ES-I3 (cell line): ENCODE measurements around the gene ATG2B.

Experiments used
- H3K36me3 ChIP-seq: 2 replicates; pipeline ENCODE4 v1.6.1; 2013; ENCODE audit warnings: mild to moderate bottlenecking, low read length, control low read depth, moderate library complexity; ENCODE audit not compliant: insufficient read depth
- H3K4me1 ChIP-seq: 2 replicates; pipeline ENCODE4 v1.6.1; 2013; ENCODE audit warnings: mild to moderate bottlenecking, control low read depth, low read length; ENCODE audit not compliant: insufficient read depth
- H3K9ac ChIP-seq: 2 replicates; pipeline ENCODE4 v1.6.1; 2013; ENCODE audit warnings: low read depth, mild to moderate bottlenecking, low read length, moderate library complexity
- H3K9me3 ChIP-seq: 2 replicates; pipeline ENCODE4 v1.6.1; 2013; ENCODE audit warnings: mild to moderate bottlenecking, low read length, moderate library complexity; ENCODE audit not compliant: control insufficient read depth, insufficient read depth

Gene ATG2B, protein sequence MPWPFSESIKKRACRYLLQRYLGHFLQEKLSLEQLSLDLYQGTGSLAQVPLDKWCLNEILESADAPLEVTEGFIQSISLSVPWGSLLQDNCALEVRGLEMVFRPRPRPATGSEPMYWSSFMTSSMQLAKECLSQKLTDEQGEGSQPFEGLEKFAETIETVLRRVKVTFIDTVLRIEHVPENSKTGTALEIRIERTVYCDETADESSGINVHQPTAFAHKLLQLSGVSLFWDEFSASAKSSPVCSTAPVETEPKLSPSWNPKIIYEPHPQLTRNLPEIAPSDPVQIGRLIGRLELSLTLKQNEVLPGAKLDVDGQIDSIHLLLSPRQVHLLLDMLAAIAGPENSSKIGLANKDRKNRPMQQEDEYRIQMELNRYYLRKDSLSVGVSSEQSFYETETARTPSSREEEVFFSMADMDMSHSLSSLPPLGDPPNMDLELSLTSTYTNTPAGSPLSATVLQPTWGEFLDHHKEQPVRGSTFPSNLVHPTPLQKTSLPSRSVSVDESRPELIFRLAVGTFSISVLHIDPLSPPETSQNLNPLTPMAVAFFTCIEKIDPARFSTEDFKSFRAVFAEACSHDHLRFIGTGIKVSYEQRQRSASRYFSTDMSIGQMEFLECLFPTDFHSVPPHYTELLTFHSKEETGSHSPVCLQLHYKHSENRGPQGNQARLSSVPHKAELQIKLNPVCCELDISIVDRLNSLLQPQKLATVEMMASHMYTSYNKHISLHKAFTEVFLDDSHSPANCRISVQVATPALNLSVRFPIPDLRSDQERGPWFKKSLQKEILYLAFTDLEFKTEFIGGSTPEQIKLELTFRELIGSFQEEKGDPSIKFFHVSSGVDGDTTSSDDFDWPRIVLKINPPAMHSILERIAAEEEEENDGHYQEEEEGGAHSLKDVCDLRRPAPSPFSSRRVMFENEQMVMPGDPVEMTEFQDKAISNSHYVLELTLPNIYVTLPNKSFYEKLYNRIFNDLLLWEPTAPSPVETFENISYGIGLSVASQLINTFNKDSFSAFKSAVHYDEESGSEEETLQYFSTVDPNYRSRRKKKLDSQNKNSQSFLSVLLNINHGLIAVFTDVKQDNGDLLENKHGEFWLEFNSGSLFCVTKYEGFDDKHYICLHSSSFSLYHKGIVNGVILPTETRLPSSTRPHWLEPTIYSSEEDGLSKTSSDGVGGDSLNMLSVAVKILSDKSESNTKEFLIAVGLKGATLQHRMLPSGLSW (N-terminal part only)

DNA sequence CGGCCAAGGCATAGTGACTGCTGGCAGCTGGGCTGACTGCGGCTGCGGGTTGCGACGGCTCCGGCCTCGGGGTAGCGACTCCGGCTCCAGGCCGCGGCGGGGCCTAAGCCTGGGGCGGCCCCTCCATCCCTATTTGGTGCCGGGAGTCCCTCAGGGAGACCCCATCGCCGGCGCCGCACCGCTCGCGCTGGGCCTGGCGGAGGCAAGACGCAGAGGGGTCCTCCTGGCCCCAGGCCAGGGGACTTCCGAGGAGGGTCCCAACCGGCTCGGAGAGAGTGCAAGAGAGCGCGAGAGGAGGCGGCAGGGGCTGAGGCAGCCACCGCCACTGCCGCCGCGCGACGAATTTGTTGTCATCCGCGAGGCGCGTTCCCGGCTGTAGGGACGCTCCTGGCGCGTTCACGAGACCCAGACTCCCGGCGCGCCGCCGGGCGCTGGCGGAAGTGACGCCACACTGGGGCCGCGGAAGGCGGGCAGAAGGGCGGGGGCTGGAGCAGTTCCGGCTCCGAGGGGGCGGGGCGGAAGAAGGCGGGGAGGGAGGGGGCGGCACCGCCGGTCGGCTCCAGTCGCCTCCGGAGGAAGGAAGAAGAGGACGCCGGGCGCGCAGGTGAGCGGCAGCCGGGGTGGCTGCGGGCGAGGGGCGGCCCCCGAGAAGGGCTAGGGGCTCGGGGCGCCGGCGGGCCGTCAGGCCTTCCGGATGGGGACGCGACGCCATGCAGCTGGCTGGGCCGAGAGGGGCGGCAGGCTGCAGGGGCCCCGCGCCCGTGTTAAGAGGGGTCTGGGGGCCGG, at the start of gene ATG2B, which contains the start of gene GSKIP:
Gene ATG2B (minus strand): TSS at position 377 of the 786 bp plus-strand sequence. CDS start 365 bp downstream, at position 12.
Gene GSKIP (plus strand): TSS at position 562 of the 786 bp plus-strand sequence. CDS start 18,722 bp downstream, outside the sequence.
- Histone ChIP-seq H3K9ac (peak within 1 kb of the TSS; percentile 99), H3K4me1 (peaks cover 10% of the 10 kb centered on the region; the same call in 1 of the 2 replicates), H3K9me3 (no peaks in the 10 kb centered on the region), H3K36me3 (no peaks in the 10 kb centered on the region)

DNA sequence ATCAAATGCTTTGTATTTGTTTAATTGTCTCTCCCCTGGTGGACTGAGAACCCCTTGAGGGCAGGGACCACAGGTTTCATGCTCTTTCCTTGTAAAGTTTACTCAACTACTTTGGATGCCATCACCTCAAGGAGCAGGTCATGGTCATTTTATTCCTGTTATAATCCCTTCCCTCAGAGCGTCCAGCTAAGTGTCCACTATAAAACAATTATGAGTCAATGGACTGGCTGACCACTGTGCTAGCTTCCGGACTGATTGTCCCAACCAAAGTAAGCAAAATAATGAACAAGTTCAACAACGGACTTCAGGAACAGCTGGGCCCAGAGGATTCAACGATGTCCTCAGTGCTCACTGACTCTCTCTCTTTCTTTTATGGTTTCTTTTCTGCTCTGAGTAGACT, 47.0 kb upstream of the ATG2B start:
- Histone ChIP-seq H3K9ac (no peak overlapping the region), H3K36me3 (no peaks in the 10 kb centered on the region), H3K9me3 (no peaks in the 10 kb centered on the region), H3K4me1 (no peaks in the 10 kb centered on the region)

DNA sequence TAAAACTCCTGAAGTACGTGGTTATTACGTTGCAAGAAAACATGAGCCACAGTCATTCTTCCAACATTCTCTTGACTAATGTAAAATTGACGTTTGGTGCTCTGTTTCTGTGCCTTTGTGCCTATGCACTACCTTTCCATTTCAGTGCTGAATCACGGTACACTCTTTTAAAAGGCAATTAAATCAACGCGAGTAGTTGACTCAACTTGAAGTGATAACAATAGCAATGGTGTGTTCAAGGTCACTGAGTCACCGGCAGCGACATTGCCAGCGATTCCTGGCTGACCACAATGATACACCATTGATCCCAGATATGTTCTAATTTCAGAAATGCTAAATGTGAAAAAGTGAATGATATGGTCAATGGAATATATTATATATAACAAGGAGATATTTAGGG, 46.6 kb upstream of the ATG2B start:
- H3K36me3 ChIP-seq = no peaks in the 10 kb centered on the region
- no peaks in the 10 kb centered on the region for H3K9me3 ChIP-seq
- no peak overlapping the region for H3K9ac ChIP-seq
- no peaks in the 10 kb centered on the region for H3K4me1 ChIP-seq

DNA sequence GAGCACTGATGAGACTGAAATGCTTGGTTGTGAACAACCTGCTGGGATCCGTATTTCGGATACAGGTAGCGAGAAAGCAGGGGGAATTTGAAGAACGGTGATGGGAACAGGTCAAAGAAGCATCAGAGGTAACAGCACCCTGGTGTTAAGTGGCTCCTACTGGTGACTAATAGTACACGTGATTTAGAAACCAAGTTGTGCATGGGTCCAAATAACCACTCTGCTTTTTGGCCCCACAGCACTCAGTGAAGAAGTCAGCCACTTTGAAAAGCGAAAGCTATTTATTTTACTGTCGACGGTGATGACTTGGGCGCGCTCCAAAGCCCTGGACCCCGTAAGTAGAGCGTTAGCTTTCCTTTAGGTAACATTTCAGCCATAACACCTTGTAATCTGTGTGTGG, 45.5 kb upstream of the ATG2B start:
- Histone ChIP-seq H3K36me3 (no peaks in the 10 kb centered on the region), H3K4me1 (no peaks in the 10 kb centered on the region), H3K9ac (no peak overlapping the region), H3K9me3 (no peaks in the 10 kb centered on the region)

DNA sequence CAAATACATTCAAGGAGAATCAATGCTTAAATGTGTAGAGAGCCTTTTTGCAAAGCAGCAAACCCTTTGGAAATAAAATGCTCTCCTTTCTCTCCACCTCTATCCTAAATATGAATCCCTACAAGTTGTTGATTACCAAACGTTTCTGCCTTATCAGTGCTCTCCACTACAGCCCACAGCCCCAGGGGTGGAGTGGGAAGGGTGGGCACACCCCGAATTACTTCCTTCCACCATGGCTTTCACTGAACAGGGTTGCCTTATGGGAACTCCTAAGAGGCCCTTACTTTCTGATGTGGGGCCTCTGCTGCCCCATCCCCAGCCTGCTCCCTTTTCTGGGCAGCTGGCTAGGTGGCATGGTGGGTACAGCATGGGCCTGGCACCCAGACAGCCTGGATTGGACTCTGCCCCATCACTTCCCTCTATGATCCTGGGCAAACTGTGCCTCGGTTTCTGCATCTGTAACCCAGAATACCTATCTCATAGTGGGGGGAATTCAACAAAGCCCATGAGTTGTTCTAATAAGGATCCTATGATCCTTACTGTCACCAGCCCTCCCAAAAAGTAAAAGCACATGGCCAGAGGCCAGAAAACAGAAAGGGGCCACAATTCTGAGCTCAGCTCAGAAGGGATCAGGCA, 44.9 kb upstream of the ATG2B start:
- H3K4me1 ChIP-seq = no peaks in the 10 kb centered on the region
- no peaks in the 10 kb centered on the region for H3K9me3 ChIP-seq
- H3K9ac ChIP-seq = no peak overlapping the region
- H3K36me3 ChIP-seq = no peaks in the 10 kb centered on the region

DNA sequence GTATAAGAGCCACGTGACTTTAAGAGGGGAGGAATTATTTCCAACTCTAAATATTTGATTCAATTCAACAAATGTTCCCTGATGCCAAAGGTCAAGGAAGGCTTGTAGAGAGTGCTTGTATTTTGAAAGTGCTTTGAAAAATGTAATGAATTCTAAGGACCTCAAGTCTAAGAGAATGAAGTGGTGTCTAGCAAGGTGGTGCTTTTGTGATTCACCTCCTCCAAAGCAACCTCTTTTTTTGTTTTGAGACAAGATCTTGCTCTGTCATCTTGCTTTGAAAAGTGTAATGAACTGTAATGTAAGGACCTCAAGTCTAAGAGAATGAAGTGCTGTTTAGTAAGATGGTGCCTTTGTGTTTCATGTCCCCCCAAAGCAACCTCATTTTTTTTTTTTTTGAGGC, 42.5 kb upstream of the ATG2B start:
- no peaks in the 10 kb centered on the region for H3K9me3 ChIP-seq
- H3K4me1 ChIP-seq = no peaks in the 10 kb centered on the region
- no peaks in the 10 kb centered on the region for H3K36me3 ChIP-seq
- no peak overlapping the region for H3K9ac ChIP-seq

DNA sequence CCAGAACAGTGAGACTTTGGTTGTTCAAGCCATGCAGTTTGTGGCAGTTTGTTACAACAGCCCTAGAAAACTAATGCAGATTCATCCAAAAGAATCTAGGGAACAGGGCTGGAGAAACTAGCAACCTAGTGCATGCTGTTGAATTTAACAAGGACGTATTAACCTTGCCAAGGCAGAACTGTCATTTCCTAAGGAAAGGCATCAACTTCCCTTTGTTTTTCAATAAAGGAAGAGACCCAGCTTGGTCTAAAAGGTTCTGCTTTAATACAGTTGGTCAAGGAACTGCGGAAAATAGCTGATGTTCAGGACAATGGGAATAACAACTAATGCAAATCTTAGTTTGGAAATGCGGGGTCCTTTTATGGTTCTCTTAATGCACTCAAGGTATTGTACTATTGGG, 40.3 kb upstream of the ATG2B start:
- Histone ChIP-seq H3K9me3 (no peaks in the 10 kb centered on the region), H3K4me1 (no peaks in the 10 kb centered on the region), H3K9ac (no peak overlapping the region), H3K36me3 (no peaks in the 10 kb centered on the region)

DNA sequence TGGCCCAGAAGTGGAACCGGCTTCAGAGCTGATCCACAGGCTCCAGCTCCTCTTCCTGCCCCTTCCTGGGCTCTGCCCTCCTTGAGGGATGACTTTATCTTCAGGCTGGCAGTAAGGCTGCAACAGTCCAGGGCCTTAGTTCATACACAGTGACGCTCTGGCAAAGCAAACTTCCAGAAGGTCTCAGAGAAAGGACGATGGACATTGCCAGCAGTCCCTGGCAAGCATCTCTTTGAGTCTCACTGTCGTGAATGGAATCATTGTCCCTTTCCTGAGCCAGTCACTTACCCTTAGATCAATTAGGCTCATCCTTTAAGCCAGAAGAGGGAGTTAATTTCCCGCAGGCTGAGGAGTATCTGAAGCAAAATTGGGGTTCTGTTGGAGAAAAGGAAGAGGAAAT, 37.4 kb upstream of the ATG2B start:
- H3K9me3 ChIP-seq = no peaks in the 10 kb centered on the region

DNA sequence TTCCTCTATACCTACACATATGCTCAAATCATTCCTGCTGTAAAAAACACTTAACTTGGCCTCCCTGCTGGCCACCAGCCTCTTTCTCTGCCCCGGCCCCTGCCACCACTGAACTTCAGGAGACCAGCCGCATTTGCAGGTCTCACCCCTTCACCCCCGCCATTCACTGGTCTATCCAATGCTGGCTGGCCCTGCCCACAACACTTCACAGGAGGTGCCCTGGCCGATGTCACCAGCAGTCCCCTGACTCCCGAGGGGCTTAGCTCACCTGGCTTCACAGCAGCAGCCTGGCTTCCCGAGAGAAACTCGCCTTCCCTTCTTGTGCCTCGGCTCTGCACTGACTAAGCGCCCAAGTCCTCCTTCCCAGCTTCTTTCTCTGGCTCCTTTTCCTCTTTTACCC, 36.3 kb upstream of the ATG2B start:
- no peak overlapping the region for H3K9ac ChIP-seq
- no peaks in the 10 kb centered on the region for H3K36me3 ChIP-seq
- no peaks in the 10 kb centered on the region for H3K9me3 ChIP-seq
- H3K4me1 ChIP-seq = no peaks in the 10 kb centered on the region

More for the DNA sequence above, 37.4 kb upstream of the ATG2B start:
- Histone ChIP-seq H3K9ac (no peak overlapping the region), H3K4me1 (no peaks in the 10 kb centered on the region), H3K36me3 (no peaks in the 10 kb centered on the region)

DNA sequence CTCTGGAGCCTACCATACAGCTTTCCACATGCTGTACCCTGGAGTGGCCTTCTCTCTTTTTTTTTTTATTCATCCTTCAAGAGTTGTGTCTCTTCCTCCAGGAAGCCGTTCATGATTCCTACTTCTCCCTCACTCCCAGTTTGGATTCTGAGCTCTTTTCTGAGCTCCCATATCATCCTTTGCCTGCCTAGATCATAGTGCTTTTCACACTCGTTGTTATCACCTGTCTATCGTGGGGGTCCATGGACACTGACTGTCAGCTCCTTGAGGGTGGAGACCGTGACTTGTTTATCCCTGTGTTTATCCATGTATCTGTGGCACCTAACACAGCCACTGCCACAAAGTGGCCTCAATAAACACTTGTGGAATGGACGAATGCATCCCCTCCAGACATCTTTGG, 35.8 kb upstream of the ATG2B start:
- H3K36me3 ChIP-seq = no peaks in the 10 kb centered on the region
- H3K9me3 ChIP-seq = no peaks in the 10 kb centered on the region
- no peaks in the 10 kb centered on the region for H3K4me1 ChIP-seq
- no peak overlapping the region for H3K9ac ChIP-seq

DNA sequence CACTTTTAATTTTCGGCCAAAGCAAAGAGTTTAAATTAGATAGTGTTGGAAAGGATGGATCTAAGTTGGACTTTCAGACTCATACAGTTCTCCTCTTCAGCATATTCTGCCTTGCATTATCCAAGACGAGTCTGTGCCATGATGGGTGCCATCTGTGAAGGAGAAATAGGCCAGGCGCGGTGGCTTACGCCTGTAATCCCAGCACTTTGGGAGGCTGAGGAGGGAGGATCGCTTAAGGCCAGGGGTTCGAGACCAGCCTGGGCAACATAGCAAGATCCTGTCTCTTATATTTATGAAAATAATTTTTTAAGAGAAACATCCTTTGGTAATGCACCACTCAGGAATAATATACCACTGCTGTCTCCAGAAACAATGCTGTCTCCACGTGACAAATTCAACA, 35.3 kb upstream of the ATG2B start:
- Histone ChIP-seq H3K36me3 (no peaks in the 10 kb centered on the region), H3K4me1 (no peaks in the 10 kb centered on the region), H3K9ac (no peak overlapping the region), H3K9me3 (no peaks in the 10 kb centered on the region)

DNA sequence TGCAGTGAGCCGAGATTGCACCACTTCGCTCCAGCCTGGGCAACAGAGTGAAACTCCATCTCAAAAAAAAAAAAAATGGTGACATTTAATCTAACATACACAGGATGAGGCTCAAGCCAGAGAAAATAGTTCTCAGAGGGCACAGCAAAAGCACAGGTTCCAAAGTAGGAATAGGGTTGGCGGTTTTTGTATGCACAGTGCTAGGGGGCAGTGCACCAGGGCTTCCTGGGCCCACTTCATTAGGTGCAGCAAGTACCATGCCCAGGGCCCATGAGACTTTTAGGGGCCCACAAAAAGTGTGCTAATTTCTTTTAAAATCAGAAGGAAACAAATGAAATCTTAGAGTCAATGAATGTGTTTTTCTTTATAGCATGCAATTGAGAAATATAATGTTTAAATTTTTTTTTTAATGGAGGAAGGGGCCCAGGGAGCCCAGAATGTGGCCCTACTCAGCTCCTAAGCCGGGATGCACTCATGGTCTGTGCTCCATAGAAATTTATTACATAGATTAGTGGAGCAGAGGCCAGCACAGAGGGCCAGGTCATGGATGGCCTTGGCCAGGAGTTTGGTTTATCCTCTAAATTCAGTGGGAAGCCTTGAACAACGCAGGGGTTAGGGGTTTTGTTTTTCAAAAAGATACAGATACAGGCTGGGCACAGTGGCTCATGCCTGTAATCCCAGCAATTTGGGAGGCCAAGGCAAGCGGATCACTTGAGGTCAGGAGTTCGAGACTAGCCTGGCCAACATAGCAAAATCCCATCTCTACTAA, 31.1 kb upstream of the ATG2B start:
- H3K9ac ChIP-seq = no peak overlapping the region

More for the DNA sequence above, 31.1 kb upstream of the ATG2B start:
- no peaks in the 10 kb centered on the region for H3K36me3 ChIP-seq
- no peaks in the 10 kb centered on the region for H3K4me1 ChIP-seq
- H3K9me3 ChIP-seq = no peaks in the 10 kb centered on the region
